Stimulated activated CD4-positive, alpha-beta T cell treated with anti-CD3 and anti-CD28 coated beads, TNF-alpha, amount 100 ng/mL, for 24 hours (primary cell): ENCODE results near the gene PRSS16.
"Not testable (repeated sequence)": the region's sequence is repeated elsewhere in the genome, so short reads cannot be mapped to it uniquely, and the experiment has no call there.

Experiments used
- DNase-seq, 3 experiments: peaks; one replicate each; pipeline ENCODE4 v3.0.0-alpha.2; 2020; ENCODE audit warnings: low read depth in 3 of 3

Gene PRSS16

DNA sequence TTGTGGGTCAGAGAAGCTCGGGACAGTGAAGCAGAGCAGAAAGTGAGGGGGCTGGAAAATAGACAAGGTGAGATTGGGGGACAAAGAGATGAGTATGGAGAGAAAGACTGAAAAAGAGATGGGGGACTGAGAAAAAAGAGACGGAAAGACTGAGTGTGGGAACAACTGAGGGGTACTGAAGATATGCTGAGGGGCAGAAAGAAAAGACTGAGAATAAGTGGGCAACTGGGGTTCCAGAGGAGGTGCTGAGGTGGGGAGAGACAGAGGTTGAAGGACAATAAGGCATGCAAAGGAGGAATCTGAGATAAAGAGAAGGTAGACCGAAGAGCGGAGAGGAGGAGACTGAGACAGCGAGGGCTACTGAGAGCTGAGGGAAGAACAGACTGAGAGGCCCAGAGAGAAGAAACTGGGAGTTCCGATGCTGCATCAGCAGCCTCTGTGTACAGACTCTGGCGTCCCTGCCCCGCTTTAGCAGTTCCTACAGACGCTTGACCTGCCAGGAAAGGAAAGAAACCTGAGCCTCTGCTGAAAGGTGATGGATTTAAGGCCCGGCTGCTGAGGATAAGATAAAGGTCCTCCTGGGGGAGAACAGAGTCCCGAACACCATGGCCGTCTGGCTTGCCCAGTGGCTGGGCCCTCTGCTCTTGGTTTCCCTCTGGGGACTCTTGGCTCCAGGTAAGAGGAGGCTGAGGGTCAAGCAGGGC, at the start of gene PRSS16:
Gene PRSS16 (plus strand): TSS at position 569 of the 704 bp plus-strand sequence. CDS start 37 bp downstream, at position 606.
- DNase-seq: no peak

DNA sequence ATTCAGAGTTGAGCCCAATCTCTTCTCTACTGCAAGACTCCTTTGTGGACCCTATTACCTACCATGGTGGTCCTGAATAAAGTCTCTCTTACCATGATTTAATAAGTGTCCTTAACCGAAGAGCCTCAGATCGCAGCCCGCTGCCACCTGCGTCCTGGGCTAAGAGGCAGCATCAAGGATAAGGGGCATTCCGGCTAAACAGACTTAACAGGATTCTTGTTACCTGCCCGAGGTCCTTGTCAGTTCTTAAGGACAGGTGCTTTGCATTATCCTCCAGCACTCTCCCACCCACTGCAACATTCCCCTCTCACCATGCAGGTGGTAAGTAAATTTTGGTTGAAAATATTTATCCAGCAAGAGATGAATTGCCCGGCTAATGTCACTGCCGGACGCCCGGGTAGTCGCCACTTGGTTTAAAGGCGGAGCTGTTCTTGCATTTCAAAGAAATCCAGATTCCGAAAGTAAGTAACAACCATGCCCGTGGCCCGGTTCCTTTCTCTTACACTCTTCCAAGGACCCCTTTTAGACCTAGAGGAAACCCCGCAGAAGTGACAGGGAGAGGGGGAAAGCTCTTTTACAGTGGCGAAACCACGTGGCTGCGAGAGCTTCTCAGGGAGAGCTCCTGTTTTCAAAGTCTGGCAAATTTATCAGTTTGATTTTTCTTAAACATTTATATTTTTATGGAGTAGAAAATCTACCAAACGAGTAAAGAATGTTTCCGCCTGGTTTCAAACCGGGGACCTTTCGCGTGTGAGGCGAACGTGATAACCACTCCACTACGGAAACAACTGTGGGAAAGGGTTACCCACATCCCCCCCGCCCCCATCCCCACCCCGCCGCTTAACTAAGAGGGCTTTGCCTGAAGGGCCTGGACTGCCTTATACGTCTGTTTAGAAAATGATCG, 41.9 kb upstream of the PRSS16 start:
- DNase-seq: peak in 1 of 3 experiments; percentile 42

DNA sequence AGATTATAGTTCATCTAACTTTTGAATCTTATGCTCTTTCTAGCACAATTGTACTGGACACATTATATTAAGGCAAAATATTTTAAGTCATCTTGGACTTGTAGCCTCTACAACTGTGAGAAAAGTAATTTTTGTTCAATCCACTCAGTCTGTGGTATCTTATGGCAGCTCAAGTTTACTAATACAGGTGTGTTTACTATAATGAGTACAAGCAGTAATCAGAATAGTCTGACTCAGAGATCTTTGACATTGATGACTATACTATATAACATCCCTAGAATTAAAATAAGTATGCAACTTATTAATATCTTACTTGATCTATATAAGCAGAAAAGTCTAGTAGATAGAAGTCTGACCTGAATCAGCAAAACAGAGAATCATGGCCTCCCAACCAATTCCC, 40.7 kb upstream of the PRSS16 start:
- no peak for DNase-seq

- DNase-seq: no peak
These were observed 39.5 kb upstream of the PRSS16 start for GRCh38 chr6:27208042-27208441.

DNA sequence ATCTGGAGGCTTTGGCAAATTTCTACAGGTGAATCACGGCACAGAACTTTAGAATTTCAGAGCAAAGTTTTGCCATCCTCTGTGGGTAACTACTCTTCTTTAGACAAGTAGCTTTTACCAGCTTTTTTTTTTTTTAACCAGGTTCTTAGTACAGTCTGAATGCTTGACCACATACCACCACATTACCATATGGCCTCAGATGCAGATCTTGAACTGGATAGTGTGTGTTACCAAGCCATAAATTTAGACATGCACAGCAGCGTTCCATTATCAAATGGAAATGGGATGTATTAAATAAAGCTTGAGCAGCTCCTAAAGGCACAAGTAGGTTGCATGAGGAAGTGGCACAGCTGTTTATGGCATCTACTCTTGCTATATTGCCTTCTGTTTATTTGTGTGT, 38.3 kb upstream of the PRSS16 start:
- DNase-seq: no peak

DNA sequence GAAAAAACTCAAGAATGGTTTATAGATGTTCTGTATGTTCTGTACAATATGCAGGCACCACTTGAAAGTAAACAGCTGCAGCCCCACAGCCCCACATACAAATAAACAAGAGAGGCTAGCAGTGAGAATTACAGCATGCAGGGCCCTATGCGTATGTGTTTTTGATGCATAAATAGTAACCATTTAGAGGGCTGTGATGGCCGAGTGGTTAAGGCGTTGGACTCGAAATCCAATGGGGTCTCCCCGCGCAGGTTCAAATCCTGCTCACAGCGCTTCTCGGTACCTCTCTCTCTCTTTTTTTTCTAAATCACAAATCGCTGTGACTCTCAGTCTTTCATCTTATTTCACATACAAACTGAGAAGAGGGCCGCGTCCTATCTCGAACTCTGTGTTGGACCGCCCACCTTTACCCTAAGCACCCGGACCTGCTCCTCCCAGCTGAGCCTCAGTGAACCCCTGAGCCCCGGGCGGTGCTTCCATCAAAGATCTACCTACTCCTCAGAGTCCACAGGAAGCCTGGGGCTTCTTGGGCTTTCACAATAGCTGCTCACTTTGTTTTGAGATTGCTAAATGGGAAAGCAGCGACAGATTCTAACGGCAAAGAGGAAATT, 37.7 kb upstream of the PRSS16 start:
- no peak for DNase-seq

- not testable (repeated sequence) for DNase-seq
These were observed 34.4 kb upstream of the PRSS16 start for GRCh38 chr6:27213091-27213517.

- no peak for DNase-seq
These were observed 33.9 kb upstream of the PRSS16 start for GRCh38 chr6:27213544-27214125.

DNA sequence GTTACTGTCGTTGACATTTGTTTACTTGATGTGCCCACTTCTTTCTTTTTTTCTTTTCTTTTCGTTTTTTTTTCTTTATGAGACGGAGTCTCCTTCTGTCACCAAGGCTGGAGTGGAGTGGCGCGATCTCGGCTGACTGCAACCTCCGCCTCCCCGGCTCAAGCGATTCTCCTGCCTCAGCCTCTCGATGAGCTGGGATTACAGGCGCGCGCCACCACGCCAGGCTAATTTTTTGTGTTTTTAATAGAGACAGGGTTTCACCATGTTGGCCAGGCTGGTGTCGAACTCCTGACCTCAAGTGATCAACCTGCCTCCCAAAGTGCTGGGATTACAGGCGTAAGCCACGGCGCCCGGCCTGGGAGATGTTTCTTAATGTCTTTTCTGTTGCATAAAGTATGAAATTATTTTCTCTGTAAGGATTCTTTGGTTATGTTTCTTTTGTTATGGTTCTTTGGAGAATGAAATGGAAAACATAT, 33.3 kb upstream of the PRSS16 start:
- DNase-seq: no peak

DNA sequence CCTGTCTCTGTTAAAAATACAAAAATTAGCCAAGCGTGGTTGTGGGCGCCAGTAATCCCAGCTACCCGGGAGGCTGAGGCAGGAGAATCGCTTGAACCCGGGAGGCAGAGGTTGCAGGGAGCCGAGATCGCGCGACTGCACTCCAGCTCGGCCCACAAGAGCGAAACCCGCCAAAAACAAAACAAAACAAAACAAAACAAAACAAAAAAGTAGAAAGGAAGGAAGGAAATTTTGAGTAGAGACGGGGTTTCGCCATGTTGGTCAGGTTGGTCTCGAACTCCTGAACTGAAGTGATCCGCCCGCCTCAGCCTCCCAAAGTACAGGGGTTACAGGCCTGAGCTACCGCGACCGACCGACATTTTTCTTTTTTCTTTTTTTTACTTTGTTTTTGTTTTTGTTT, 30.6 kb upstream of the PRSS16 start:
- no peak for DNase-seq

- not testable (repeated sequence) for DNase-seq
These were observed 24.5 kb upstream of the PRSS16 start for GRCh38 chr6:27222971-27223370.

GRCh38 chr6:27224729-27225128, 22.8 kb upstream of the PRSS16 start:
- no peak for DNase-seq

GRCh38 chr6:27228963-27229477, 18.5 kb upstream of the PRSS16 start:
- no peak for DNase-seq

GRCh38 chr6:27230758-27231111, 16.8 kb upstream of the PRSS16 start:
- no peak for DNase-seq

GRCh38 chr6:27234576-27234975, 12.9 kb upstream of the PRSS16 start:
- no peak for DNase-seq

GRCh38 chr6:27237089-27237803, 10.3 kb upstream of the PRSS16 start:
- DNase-seq: peak in 2 of 3 experiments; percentile 41 to 68

- no peak for DNase-seq
These were observed 9.2 kb upstream of the PRSS16 start for GRCh38 chr6:27238010-27238983.

GRCh38 chr6:27239258-27239657, 8.2 kb upstream of the PRSS16 start:
- no peak for DNase-seq

DNA sequence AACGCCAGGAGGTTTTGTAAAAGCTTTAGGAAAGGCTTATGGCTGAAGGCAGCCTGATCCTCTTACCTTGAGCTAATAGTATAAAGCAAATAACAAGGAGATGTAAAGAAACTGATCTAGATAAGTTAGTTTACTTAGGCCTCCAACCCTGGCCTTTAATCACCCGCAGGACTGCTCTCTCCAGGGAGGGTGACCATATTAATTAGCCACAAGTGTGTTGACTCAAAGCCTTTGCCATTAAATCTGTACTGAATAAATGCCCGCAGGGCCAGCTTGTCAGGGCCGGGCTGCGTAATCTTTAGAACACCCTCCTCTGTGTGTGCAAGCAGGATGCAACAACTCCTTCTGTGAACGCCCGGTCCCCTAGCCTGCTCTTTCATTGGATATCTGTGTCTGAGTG, 6.1 kb upstream of the PRSS16 start:
- DNase-seq: no peak
